H1 (cell line): Measurements from ENCODE around the gene SLC6A3. TPM values are rescaled to one million over a fixed set of nuclear protein-coding genes. Genes with fewer than 3 reads are reported as not detected.

ENCODE experiments used
- CTCF ChIA-PET: fragments of 300-600 bp; sonication (Branson Sonifier 250); formaldehyde crosslinking; loops from one replicate; lab custom pipeline; 2021; ENCODE audit not compliant: partially characterized antibody; lab: Charles Lee
- POLR2A ChIA-PET: fragments of 300-600 bp; sonication (Branson Sonifier 250); formaldehyde crosslinking; loops from one replicate; lab custom pipeline; 2021; ENCODE audit warnings: inconsistent platforms; ENCODE audit not compliant: partially characterized antibody; lab: Charles Lee
- DNase-seq, 2 experiments: peaks; one replicate each; pipeline versions ENCODE4 v3.0.0 to v3.0.0-alpha.2; 2010 to 2022; ENCODE audit warnings: low spot score in 2 of 2, low read depth in 1 of 2, mixed read lengths in 1 of 2
- FAIRE-seq: peaks from 2 replicates; lab custom pipeline; 2011; peaks lifted over from hg19 to GRCh38; lab: Jason Lieb, UNC
- H2AFZ ChIP-seq: 2 replicates; pipeline ENCODE4 v1.8.1; 2012; ENCODE audit warnings: low read length, inconsistent platforms
- H2AK5ac ChIP-seq: 2 replicates; pipeline ENCODE4 v1.6.1; 2013; ENCODE audit warnings: low read depth, low read length
- H2BK120ac ChIP-seq: replicated peaks from 2 replicates; pipeline ENCODE3; 2013; ENCODE audit warnings: low read depth, low read length, inconsistent platforms
- H2BK12ac ChIP-seq: 2 replicates; pipeline ENCODE4 v1.6.1; 2013; ENCODE audit warnings: low read depth, low read length
- H2BK15ac ChIP-seq: 2 replicates; pipeline ENCODE4 v1.6.1; 2013; ENCODE audit warnings: low read length
- H2BK20ac ChIP-seq: 2 replicates; pipeline ENCODE4 v1.6.1; 2013; ENCODE audit warnings: low read length
- H2BK5ac ChIP-seq: 2 replicates; pipeline ENCODE4 v1.6.1; 2013; ENCODE audit warnings: low read depth, low read length
- H3K14ac ChIP-seq: 2 replicates; pipeline ENCODE4 v1.6.1; 2013; ENCODE audit warnings: inconsistent platforms; ENCODE audit not compliant: insufficient read length
- H3K18ac ChIP-seq: 2 replicates; pipeline ENCODE4 v1.6.1; 2013; ENCODE audit warnings: low read length; ENCODE audit errors: extremely low read depth
- H3K23ac ChIP-seq: 2 replicates; pipeline ENCODE4 v1.6.1; 2013; ENCODE audit warnings: inconsistent platforms; ENCODE audit not compliant: insufficient read length
- H3K23me2 ChIP-seq: 2 replicates; pipeline ENCODE4 v1.6.1; 2013; ENCODE audit warnings: low read depth, low read length
- H3K27ac ChIP-seq: 2 replicates; pipeline ENCODE4 v1.6.1; 2011; ENCODE audit warnings: low read depth, low read length, inconsistent platforms
- H3K27me3 ChIP-seq, 4 experiments: replicated peaks in 1 of 4; 1 replicate in 1 of 4; 2 replicates in 3 of 4; pipeline versions ENCODE4 v1.6.1 to v1.8.1; 2011 to 2013; ENCODE audit warnings: low read length in 3 of 4, mild to moderate bottlenecking in 3 of 4, inconsistent platforms in 2 of 4, mixed read lengths in 2 of 4, moderate library complexity in 1 of 4; ENCODE audit not compliant: control insufficient read depth in 3 of 4, insufficient read depth in 3 of 4; ENCODE audit errors: extremely low read depth in 1 of 4
- H3K36me3 ChIP-seq, 4 experiments: 2 replicates each; pipeline versions ENCODE4 v1.6.1 to v1.8.1; 2011 to 2013; ENCODE audit warnings: mild to moderate bottlenecking in 4 of 4, low read length in 3 of 4, moderate library complexity in 2 of 4, control low read depth in 1 of 4, inconsistent platforms in 1 of 4; ENCODE audit not compliant: insufficient read depth in 4 of 4, control insufficient read depth in 2 of 4
- H3K4ac ChIP-seq: replicated peaks from 2 replicates; pipeline ENCODE3; 2013; ENCODE audit warnings: low read length, low read depth, mixed read lengths, inconsistent platforms; ENCODE audit not compliant: insufficient read length
- H3K4me1 ChIP-seq, 4 experiments: replicated peaks in 1 of 4; 1 replicate in 1 of 4; 2 replicates in 3 of 4; pipeline versions ENCODE4 v1.6.1 to v1.8.1; 2011 to 2013; ENCODE audit warnings: low read length in 3 of 4, inconsistent platforms in 2 of 4, mixed read lengths in 1 of 4; ENCODE audit not compliant: insufficient read depth in 4 of 4, control insufficient read depth in 3 of 4
- H3K4me2 ChIP-seq, 2 experiments: 2 replicates each; pipeline versions ENCODE4 v1.6.1 to v1.8.1; 2011 to 2013; ENCODE audit warnings: low read depth in 2 of 2, low read length in 2 of 2, control low read depth in 1 of 2, inconsistent platforms in 1 of 2, mild to moderate bottlenecking in 1 of 2; ENCODE audit not compliant: insufficient read depth in 1 of 2
- H3K4me3 ChIP-seq, 4 experiments: fragments of 200-600, 300-600 bp in 1 of 4; sonication (generic), shearing (Covaris generic), sonication (Bioruptor Twin) in 1 of 4; 2 replicates each; pipeline versions ENCODE4 v1.5.1 to v1.8.1; 2011 to 2016; ENCODE audit warnings: low read length in 4 of 4, low read depth in 3 of 4, control low read depth in 2 of 4, inconsistent platforms in 2 of 4, mild to moderate bottlenecking in 2 of 4, mixed read lengths in 1 of 4, moderate library complexity in 1 of 4; ENCODE audit not compliant: insufficient read depth in 2 of 4; ENCODE audit errors: extremely low read depth in 1 of 4
- H3K56ac ChIP-seq: replicated peaks from 2 replicates; pipeline ENCODE3; 2013; ENCODE audit warnings: low read depth, mild to moderate bottlenecking, mixed read lengths, low read length, inconsistent platforms; ENCODE audit not compliant: insufficient read length
- H3K79me1 ChIP-seq: 2 replicates; pipeline ENCODE4 v1.6.1; 2013; ENCODE audit warnings: low read depth, low read length, control low read depth
- H3K79me2 ChIP-seq, 2 experiments: 2 replicates each; pipeline versions ENCODE4 v1.6.1 to v1.8.1; 2012 to 2013; ENCODE audit warnings: low read length in 2 of 2, mild to moderate bottlenecking in 2 of 2, inconsistent platforms in 1 of 2; ENCODE audit not compliant: insufficient read depth in 2 of 2, control insufficient read depth in 1 of 2
- H3K9ac ChIP-seq, 4 experiments: replicated peaks in 1 of 4; 1 replicate in 1 of 4; 2 replicates in 3 of 4; pipeline versions ENCODE4 v1.6.1 to v1.8.1; 2011 to 2013; ENCODE audit warnings: low read depth in 3 of 4, low read length in 3 of 4, control low read depth in 2 of 4, mild to moderate bottlenecking in 2 of 4, moderate library complexity in 2 of 4, inconsistent platforms in 1 of 4; ENCODE audit errors: extremely low read depth in 1 of 4
- H3K9me3 ChIP-seq, 2 experiments: 2 replicates each; pipeline versions ENCODE4 v1.6.1 to v1.8.1; 2012 to 2013; ENCODE audit warnings: mild to moderate bottlenecking in 2 of 2, moderate library complexity in 2 of 2, control low read depth in 1 of 2, inconsistent platforms in 1 of 2, low read depth in 1 of 2, low read length in 1 of 2, mixed read lengths in 1 of 2; ENCODE audit not compliant: insufficient read depth in 2 of 2
- H4K20me1 ChIP-seq, 2 experiments: replicated peaks in 1 of 2; 2 replicates each; pipeline versions ENCODE3 to v1.8.1; 2011 to 2013; ENCODE audit warnings: inconsistent platforms in 2 of 2, low read length in 2 of 2, mild to moderate bottlenecking in 1 of 2; ENCODE audit not compliant: insufficient read depth in 2 of 2, control insufficient read depth in 1 of 2
- H4K5ac ChIP-seq: 2 replicates; pipeline ENCODE4 v1.6.1; 2013; ENCODE audit warnings: low read length, low read depth, mixed read lengths, inconsistent platforms; ENCODE audit not compliant: insufficient read length
- H4K8ac ChIP-seq: 2 replicates; pipeline ENCODE4 v1.8.0; 2013; ENCODE audit warnings: mild to moderate bottlenecking, moderate library complexity, low read length, inconsistent platforms; ENCODE audit not compliant: insufficient read depth; ENCODE audit errors: extremely low read depth
- H4K91ac ChIP-seq: replicated peaks from 2 replicates; pipeline ENCODE3; 2013; ENCODE audit warnings: low read length, mixed read lengths, inconsistent platforms; ENCODE audit not compliant: insufficient read length
- BCL11A ChIP-seq, 2 experiments: IDR thresholded peaks; one replicate each; pipeline ENCODE4 v1.6.1; 2011; ENCODE audit warnings: low read depth in 2 of 2, low read length in 2 of 2, mild to moderate bottlenecking in 2 of 2
- BRCA1 ChIP-seq: IDR thresholded peaks from 2 replicates; pipeline ENCODE4 v1.6.1; 2012; ENCODE audit warnings: low read depth, low read length, improper control_type of control experiment
- CREB1 ChIP-seq: IDR thresholded peaks from 2 replicates; pipeline ENCODE4 v1.6.1; 2012; ENCODE audit warnings: inconsistent platforms
- GTF2F1 ChIP-seq: IDR thresholded peaks from 2 replicates; pipeline ENCODE4 v1.6.1; 2012; ENCODE audit warnings: low read depth, low read length, improper control_type of control experiment, borderline replicate concordance
- HDAC2 ChIP-seq, 2 experiments: fragments of 300-600 bp in 1 of 2; sonication (generic) in 1 of 2; IDR thresholded peaks; 2 replicates each; pipeline ENCODE4 v1.6.1; 2011 to 2012; ENCODE audit warnings: low read depth in 2 of 2, low read length in 2 of 2, mild to moderate bottlenecking in 2 of 2, moderate library complexity in 2 of 2, borderline replicate concordance in 1 of 2, inconsistent platforms in 1 of 2
- KDM1A ChIP-seq: fragments of 200-600, 300-600 bp; sonication (generic); IDR thresholded peaks from 2 replicates; pipeline ENCODE4 v1.7.1; 2016; ENCODE audit warnings: mild to moderate bottlenecking, low read length, borderline replicate concordance
- NANOG ChIP-seq: IDR thresholded peaks from 2 replicates; pipeline ENCODE4 v1.6.1; 2011; ENCODE audit warnings: low read length, low read depth, mild to moderate bottlenecking, inconsistent platforms; ENCODE audit not compliant: insufficient read depth, poor library complexity, severe bottlenecking
- POU5F1 ChIP-seq: IDR thresholded peaks from 2 replicates; pipeline ENCODE4 v1.6.1; 2011; ENCODE audit warnings: low read depth, mild to moderate bottlenecking, low read length, moderate library complexity
- RXRA ChIP-seq: IDR thresholded peaks from 2 replicates; pipeline ENCODE4 v1.6.1; 2011; ENCODE audit warnings: low read depth, mild to moderate bottlenecking, low read length, moderate library complexity; ENCODE audit not compliant: insufficient read depth
- SIN3A ChIP-seq, 2 experiments: IDR thresholded peaks in 1 of 2; conservative IDR thresholded peaks in 1 of 2; 2 replicates each; pipeline ENCODE4 v1.6.1; 2011 to 2012; ENCODE audit warnings: low read length in 2 of 2, improper control_type of control experiment in 1 of 2, low read depth in 1 of 2, mild to moderate bottlenecking in 1 of 2
- SIRT6 ChIP-seq: IDR thresholded peaks from one replicate; pipeline ENCODE4 v1.7.1; 2012; ENCODE audit warnings: low read length, inconsistent platforms
- SIX5 ChIP-seq: IDR thresholded peaks from 2 replicates; pipeline ENCODE4 v1.6.1; 2011; ENCODE audit warnings: mild to moderate bottlenecking, low read depth, low read length
- TAF1 ChIP-seq: IDR thresholded peaks from 2 replicates; pipeline ENCODE4 v1.6.1; 2011; ENCODE audit warnings: mild to moderate bottlenecking, low read depth, low read length
- TCF12 ChIP-seq: IDR thresholded peaks from 2 replicates; pipeline ENCODE4 v1.6.1; 2011; ENCODE audit warnings: low read depth, mild to moderate bottlenecking, low read length
- WGBS, 2 experiments: shearing (Covaris generic) in 1 of 2; methylation state at CpG; one replicate each; pipeline versions ENCODE4 v1.1.6 to v1.1.7; 2013 to 2015; ENCODE audit warnings: low lambda C conversion rate in 2 of 2, mixed read lengths in 2 of 2, inconsistent platforms in 1 of 2, low coverage in 1 of 2, missing lambda C conversion rate in 1 of 2; ENCODE audit not compliant: insufficient replicate concordance in 2 of 2, insufficient coverage in 1 of 2, insufficient read length in 1 of 2; ENCODE audit errors: extremely low coverage in 1 of 2, missing lambda C conversion rate in 1 of 2; 5-methylcytosine and 5-hydroxymethylcytosine counted together
- polyA plus RNA-seq, 7 experiments: library from polyadenylated mRNA; depleted of rRNA in 3 of 7; stranded (reverse) in 5 of 7; unstranded in 2 of 7; fragments of >200 nt in 5 of 7; fragments of 200-250 nt in 2 of 7; gene quantifications; 1 replicate in 5 of 7; 2 replicates in 1 of 7; 4 replicates in 1 of 7; pipeline versions ENCODE4 v1.2.1 to v1.2.3, GENCODE V29; 2011 to 2013; ENCODE audit warnings: missing spikeins in 2 of 7, mixed read lengths in 2 of 7
- total RNA-seq: library from RNA; stranded (reverse); fragmentation: NEBNext Ultra II Directional; extraction: Animal tissue kit (Norgen Biotek cat#: 25700); gene quantifications from 2 replicates; pipeline ENCODE4 v1.2.1, GENCODE V29; 2021

SLC6A3 gene
- total and polyA plus RNA-seq, 2 of the 8 experiments (the other 6 are each of a cell fraction or from before 2014, with no cell fraction given) = 0.48 to 0.91 TPM

- 86% methylated on average over 13 of the region's 13 CpGs; no CpG with 5 or more reads in 1 of the 2 experiments for WGBS, 2 experiments
- no peak overlapping the region for H2BK20ac ChIP-seq
- H3K56ac ChIP-seq = no peak overlapping the region
- H2BK120ac ChIP-seq = no peak overlapping the region
- ChIA-PET POLR2A (interaction anchor here (1.2 to 1.6 kb wide), 4 partner anchors 9 to 30 kb away, joined by 3 to 4 read pairs (median 4); no protein-coding TSS in a partner anchor), CTCF (interaction anchor here (0.6 to 7.7 kb wide), 10 partner anchors 9 to 161 kb away, joined by 3 to 47 read pairs (median 5); no protein-coding TSS in a partner anchor)
- H3K36me3 ChIP-seq = peaks cover 30 to 52% (median 51%) of the 10 kb centered on the region in 4 experiments
- no peak overlapping the region for H4K5ac ChIP-seq
- H3K4me1 ChIP-seq = peaks cover 0 to 4% (median under 1%) of the 10 kb centered on the region in 4 experiments; a peak in 2 of 7 replicates
- no peaks in the 10 kb centered on the region; a peak in 1 of 4 replicates for H3K79me2 ChIP-seq
- H3K4me2 ChIP-seq = no peak overlapping the region
- H2AFZ ChIP-seq = no peak overlapping the region
- H4K20me1 ChIP-seq = peaks cover 14 to 20% of the 10 kb centered on the region in 2 experiments
- H2BK5ac ChIP-seq = no peak overlapping the region
- no peak overlapping the region for H3K27ac ChIP-seq
- H3K4me3 ChIP-seq = no peak overlapping the region
- H3K27me3 ChIP-seq = no peaks in the 10 kb centered on the region
- H2AK5ac ChIP-seq = no peak overlapping the region
- no peak overlapping the region for H4K8ac ChIP-seq
- FAIRE-seq (no peak), DNase-seq (no peak)
- no peak overlapping the region for H2BK15ac ChIP-seq
- no peaks in the 10 kb centered on the region for H3K9me3 ChIP-seq
- no peak overlapping the region for H3K9ac ChIP-seq
- H2BK12ac ChIP-seq = no peak overlapping the region
- H4K91ac ChIP-seq = no peak overlapping the region
- H3K4ac ChIP-seq = no peak overlapping the region
- no peak overlapping the region for H3K23ac ChIP-seq
- H3K14ac ChIP-seq = no peak overlapping the region
- peaks cover 10% of the 10 kb centered on the region; the same call in 1 of the 2 replicates for H3K79me1 ChIP-seq
- H3K23me2 ChIP-seq = no peaks in the 10 kb centered on the region
- no peak overlapping the region for H3K18ac ChIP-seq
- no peak for TF ChIP-seq SIN3A (conservative IDR thresholded peaks at IDR 0.05 in 1 of 2, IDR thresholded peaks at IDR 0.05 in 1 of 2; ENCODE audit: low read depth in 1 of 2, low read length in 2 of 2)
- no peak for TF ChIP-seq NANOG
- no peak for TF ChIP-seq BCL11A (IDR thresholded peaks at IDR 0.05; ENCODE audit: low read depth in 2 of 2, low read length in 2 of 2)
- no peak for TF ChIP-seq CREB1
- no peak for TF ChIP-seq KDM1A
- TF ChIP-seq BRCA1 = no peak
- no peak for TF ChIP-seq SIX5
- no peak for TF ChIP-seq SIRT6
- no peak for TF ChIP-seq TAF1
- TF ChIP-seq TCF12 = no peak
- no peak for TF ChIP-seq RXRA
- TF ChIP-seq POU5F1 = no peak
- TF ChIP-seq HDAC2 (IDR thresholded peaks at IDR 0.05; ENCODE audit: borderline replicate concordance in 1 of 2, low read depth in 2 of 2, low read length in 2 of 2) = no peak
- TF ChIP-seq GTF2F1 = no peak
These were observed 37.8 kb upstream of the SLC6A3 start for GRCh38 chr5:1483064-1483463.
